ENCODE results near the gene WDFY1.

GRCh38 chr2:223909001-223909741, 36.0 kb downstream of the WDFY1 start:
- TF ChIP-seq CTCF (IDR thresholded peaks at IDR 0.05) (no peak), EP300 (IDR thresholded peaks at IDR 0.05) (no peak), POLR2A (IDR thresholded peaks at IDR 0.05) (no peak)
